GM21528 (cell line): ENCODE data around the gene ITPRIPL1.

Experiments used
- ATAC-seq: cut with Tn5 transposase; IDR thresholded peaks from one replicate; pipeline ENCODE4 v1.9.1; 2021; ENCODE audit warnings: mild to moderate bottlenecking, moderate library complexity; ENCODE audit not compliant: unreplicated experiment, low FRiP score

Gene ITPRIPL1

DNA sequence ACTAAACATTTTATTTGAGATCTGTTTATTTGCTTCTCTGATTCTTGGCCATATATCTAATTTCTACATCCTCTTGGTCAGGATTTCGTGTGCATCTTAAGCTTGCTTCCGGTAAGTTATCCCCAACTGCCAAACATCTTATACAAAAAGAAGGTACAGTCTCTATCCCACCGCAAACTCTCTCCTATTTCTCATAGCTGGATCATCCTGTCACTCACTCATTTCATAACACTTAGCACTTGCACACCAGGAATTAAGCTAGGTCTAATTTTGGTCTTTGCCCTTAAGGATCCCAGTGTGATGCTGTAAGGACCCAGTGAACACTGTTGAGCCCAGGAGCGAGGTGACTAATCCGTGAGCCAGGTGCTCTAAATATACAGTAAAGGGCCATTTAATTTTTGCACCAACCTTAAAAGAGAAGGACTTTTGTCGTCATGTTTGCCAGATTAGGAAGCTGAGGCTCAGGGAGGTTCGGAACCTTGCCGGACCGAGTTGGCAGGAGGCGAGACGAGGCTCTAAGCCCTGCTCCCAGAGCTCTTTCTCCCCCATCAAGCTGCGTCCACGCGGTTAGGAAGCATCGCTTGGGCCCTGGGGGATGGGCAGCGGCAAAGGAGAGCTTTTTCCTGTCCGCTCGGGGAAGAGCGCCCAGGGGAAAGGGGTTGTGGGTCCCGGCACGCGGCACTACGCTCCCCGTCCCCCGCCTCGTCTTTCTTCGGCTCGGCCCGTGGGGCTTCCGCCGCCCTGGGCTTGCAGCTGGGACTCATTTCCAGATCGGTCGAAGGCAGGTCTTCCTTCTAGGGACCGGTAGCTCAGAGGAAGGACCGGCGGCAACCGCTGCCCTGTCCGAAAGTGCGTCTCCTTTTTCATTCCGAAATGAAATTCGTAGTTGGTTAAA is 4.1 kb upstream of the ITPRIPL1 start:
- peak; percentile 30 for ATAC-seq

DNA sequence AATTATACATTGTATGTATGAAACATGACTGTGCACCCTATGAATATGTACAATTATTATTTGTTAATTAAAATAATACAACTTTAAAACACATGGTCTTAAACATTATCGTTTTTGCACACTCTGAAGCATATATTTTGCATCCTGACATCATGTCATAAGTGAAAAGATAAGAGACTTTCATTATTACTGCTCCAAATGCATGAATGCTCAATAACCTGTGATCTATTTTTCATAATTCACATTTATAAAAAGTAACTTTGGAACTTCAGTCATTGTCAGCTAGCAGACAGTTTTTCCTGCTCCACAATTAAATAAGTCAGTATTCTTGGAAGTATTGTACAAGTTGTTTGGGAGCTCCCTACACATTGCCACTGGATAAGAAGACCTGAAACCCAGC is 1.3 kb upstream of the ITPRIPL1 start:
- no peak for ATAC-seq

DNA sequence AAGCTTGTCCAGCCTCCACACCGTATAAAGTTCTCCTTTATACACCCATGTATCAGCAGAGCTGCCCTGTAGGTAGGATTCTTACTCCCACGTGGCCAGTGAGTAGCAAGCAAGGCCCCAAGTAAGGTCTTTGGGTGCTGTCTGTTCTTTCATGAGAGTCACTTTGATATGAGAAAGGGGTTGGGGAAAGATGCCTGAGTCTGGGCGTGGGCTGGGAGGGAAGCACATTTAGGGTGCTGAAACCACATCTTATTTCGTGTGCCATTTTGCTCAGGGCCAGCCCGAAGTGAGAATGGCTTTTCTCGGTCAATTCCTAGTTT is 436 bp upstream of the ITPRIPL1 start:
- ATAC-seq: no peak

DNA sequence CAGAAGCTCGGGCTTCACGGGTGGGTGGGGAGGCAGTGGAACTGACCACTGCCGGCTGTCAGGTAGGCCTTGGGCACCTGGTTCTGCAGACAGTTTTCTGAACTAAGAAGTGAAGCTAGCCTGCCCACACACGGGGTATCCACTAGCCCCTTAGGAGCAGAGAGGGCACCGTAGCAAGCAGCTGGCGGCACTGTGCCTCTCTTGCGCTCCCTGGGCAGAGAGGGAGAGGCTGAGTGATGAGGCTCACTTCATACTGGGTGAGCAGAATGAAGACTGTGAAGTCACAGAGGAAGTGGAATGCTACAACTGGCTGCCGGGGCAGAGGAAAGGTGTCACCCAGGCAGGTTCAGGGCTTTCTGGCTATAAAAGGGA is 753 bp downstream of the ITPRIPL1 start:
- no peak for ATAC-seq

DNA sequence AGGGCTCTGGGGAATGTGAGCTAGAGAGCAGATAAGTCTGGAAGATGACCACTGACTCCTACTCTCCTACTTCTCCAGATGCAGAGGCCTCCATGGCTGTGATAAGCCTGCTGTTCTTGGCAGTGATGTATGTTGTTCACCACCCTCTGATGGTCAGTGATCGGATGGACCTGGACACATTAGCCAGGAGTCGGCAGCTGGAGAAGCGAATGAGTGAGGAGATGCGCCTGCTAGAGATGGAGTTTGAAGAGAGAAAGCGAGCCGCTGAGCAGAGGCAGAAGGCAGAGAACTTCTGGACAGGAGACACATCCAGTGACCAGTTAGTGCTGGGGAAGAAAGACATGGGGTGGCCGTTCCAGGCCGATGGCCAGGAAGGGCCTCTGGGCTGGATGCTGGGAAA is 1.4 kb downstream of the ITPRIPL1 start:
- no peak for ATAC-seq

DNA sequence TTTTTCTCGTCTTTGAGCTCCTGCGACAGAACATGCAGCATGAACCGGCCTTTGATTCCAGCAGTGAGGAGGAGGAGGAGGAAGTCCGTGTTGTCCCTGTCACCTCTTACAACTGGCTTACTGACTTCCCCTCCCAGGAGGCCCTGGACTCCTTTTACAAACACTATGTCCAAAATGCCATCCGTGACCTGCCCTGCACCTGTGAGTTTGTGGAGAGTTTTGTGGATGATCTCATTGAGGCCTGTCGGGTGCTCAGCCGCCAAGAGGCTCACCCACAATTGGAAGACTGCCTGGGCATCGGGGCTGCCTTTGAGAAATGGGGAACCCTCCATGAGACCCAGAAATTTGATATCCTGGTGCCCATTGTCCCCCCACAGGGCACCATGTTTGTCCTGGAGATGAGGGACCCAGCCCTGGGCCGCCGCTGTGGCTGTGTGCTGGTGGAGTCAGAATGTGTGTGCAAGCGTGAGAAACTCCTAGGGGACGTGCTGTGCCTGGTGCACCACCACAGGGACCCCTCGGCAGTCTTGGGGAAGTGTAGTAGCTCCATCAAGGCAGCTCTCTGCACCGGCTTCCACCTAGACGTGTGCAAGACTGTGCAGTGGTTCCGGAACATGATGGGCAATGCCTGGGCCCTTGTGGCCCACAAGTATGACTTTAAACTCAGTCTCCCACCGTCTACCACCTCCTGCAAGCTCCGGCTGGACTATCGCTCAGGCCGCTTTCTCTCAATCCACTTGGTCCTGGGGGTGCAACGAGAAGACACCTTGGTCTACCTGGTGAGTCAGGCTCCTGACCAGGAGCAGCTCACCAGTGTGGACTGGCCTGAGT is 2.1 kb downstream of the ITPRIPL1 start:
- no peak for ATAC-seq

DNA sequence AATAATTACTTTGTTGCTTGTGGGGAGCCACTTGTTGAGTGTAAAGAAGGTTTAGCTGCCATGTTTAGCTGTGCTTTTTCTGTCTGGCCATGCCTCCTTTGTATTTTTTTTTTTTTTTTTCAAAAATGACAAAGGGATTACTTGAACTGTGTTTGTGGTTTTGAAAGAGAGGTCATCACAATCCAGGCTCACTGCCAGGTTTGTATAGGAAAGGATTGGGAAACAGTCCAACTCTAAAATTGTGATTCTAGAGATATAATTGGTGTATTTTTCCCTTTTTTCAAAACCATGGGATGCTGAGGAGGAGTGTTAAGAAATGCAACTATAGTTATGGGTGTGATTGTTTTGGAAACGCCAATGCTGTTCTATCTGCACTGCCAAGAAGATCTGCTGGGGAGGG is 4.3 kb downstream of the ITPRIPL1 start:
- ATAC-seq: no peak

DNA sequence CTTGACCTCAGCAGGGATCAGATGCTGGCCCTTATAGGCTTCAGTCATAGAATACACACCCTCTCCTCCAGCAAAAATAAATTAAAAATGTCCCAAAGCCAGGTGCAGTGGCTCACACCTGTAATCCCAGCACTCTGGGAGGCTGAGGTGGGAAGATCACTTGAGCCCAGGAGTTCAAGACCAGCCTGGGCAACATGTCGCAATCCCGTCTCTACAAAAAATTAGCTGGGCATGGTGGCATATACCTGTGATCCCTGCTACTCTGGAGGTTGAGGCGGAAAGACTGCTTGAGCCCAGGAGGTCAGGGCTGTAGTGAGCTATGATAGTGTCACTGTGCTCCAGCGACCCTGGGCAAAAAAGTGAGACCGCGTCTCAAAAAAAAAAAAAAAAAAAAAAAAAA is 4.8 kb downstream of the ITPRIPL1 start:
- ATAC-seq: no peak

DNA sequence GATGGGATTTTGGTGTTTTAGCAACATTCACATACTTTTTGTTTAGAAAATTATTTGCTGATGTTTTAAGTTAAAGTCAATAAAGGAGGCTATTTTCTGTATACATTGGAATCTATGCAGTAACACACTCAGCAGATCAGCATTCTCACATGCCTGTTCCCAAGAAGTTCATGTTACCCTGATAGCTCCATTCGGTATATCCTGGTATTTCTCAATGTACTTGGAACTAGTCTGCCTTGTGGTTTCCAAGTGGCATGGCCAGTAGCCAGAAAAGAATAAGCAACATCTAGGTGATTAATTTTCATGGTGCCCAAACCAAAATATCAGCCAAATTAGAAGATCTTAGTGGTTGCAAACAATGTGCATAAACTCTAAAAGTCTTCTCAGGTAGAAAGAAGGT is 5.3 kb downstream of the ITPRIPL1 start:
- ATAC-seq: no peak

DNA sequence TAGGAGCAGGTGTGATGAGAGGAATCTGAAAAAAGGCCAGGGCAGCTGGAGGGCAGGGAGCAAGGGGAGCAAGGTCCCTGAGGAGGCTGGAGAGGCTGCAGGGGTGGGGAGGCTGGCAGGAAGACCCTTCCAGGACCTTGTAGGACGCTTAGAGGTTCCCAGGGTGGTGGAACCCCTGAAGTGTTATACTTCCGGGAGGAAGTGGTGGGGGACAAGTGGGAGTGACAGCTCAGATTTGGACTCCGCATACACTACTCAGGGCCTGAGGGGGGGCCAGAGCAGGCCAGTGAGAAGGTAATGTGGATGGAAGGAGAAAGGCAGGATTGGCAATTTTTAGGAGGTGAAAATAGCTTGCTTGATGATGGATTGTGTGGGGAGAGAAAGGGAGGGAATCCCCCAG is 8.6 kb downstream of the ITPRIPL1 start:
- no peak for ATAC-seq

DNA sequence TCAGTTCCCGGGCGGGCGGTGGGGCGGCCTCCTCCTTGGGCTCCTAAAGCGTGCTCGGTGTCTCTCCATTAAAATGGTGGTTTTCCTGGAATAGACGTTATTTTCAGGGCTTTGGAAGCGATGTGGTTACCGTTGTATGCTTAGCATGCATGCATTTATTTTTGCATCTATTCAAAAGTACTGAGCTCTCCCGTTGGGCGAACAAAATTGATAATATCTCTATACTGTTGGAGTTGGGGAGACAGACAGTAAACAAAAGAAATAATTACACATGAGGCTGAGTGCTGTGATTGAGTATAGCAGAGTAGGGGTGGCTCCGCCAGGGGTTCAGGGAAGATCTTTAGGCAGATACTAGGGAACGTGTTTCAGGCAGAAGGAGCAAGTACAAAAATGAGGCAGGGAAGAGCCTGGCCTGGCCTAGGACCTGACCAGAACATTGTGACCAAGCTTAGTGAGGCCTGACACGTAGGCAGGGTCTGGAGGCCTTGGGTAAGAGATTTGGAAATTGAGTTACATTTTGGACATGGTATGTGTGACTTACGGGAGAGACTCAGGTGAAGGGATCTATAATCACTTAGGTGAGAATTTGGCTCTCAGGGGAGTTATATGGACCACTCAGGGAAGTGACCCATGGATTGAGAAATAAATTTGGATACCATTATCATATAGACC is 11.1 kb downstream of the ITPRIPL1 start:
- ATAC-seq: peak; percentile 9

DNA sequence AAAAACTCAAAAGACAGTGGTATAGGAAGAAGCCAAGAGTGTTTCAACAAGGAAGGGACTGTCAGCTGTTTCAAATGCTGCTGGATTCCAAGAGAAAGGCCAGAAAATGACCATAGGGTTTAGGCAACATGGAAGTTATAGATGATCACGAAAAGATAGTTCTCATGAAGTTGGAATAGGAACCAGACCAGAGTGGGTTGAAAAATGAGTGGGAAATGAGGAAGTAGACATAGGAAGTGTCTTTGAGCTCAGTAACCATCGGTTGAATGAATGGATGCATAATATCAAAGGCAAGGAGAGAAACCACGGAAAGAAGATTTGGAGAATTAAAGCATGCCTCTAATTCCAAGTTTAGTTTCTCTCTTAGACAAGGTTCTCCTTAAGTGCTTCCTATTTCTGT is 11.8 kb downstream of the ITPRIPL1 start:
- no peak for ATAC-seq

DNA sequence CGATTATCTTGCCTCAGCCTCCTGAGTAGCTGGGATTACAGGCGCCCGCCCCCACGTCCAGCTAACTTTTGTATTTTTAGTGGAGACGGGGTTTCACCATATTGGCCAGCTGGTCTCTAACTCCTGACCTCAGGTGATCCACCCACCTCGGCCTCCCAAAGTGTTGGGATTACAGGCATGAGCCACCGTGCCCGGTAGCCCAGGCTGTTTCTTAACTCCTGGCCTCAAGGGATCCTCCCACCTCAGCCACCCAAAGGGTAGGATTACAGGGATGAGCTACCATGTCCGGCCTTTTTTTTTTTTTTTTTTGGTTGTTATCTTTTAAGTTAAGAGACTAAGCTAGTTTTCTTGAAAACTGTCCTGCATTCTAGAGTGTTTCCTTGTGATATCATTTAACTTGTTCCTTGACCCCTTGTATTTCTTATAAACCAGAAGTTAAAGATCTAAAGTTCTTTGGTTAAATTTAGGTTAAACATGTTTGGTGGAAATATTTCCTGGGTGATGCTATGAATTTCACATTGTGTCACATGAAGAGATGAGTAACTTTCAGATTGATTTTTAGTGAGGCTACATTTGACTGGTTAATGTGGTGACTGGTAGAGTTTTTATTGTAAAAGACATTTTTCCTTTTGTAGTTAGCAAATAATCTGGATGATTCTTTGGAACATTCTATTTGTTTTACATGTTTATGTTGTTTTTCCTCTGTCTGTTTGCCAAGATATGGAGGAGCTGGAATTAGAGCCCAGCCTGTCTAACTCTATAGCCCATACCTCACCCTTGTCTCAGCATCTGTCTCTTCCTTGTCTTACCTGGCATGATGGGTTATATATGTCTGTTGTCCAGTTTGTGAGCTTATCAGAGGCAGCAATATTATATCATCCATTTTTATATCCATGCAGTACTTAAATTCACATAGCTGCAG is 15.6 kb downstream of the ITPRIPL1 start:
- no peak for ATAC-seq

DNA sequence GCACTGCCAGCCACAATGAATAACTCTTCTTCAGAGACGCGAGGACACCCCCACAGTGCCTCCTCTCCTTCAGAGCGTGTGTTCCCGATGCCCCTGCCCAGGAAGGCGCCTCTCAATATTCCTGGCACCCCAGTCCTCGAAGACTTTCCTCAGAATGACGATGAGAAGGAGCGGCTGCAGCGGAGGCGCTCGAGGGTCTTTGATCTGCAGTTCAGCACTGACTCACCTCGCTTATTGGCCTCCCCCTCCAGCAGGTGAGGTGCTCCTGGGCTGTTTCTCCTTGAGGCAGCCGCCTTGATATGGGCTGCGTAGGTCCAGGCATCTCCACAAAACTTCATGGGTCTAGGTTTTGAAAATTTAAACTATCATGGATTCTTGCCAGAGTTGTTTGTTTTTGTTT is 16.5 kb downstream of the ITPRIPL1 start:
- ATAC-seq: no peak

DNA sequence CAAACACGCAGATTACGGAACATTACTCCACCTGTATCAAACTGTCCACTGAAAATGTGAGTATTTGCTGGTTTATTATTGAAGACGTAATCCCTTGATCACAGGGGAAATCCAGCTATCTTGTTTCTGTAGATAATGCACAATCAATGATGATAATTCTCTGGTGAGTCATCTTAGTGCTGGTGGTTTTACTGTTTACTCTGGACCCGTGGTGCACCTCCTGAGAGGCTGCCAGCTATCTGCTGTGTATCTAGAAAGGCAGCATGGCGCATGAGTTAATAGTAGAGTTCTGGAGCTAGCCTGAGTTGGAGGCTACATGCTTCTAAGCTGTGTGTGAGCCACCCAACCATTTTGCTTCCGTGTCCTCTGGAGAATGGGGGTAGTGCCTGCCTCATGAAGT is 17.0 kb downstream of the ITPRIPL1 start:
- ATAC-seq: no peak

DNA sequence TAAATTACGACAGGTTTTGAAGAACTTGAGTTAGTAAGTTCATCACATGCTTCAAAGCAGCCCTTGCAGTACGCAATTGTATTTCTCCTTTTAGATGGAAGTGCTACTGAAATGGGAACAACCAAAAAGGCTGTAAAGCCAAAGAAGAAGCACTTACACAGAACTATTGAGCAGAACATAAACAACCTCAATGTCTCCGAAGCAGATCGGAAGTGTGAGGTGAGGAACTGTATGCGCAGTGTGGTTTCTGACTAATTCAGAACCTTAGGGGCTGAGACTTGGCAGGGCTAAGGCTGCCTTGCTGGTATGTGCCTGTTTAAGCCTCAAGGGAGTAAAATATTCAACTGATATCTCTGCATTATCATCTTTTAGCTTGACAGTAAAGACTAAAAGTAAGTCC is 18.9 kb downstream of the ITPRIPL1 start:
- peak; percentile 79 for ATAC-seq

DNA sequence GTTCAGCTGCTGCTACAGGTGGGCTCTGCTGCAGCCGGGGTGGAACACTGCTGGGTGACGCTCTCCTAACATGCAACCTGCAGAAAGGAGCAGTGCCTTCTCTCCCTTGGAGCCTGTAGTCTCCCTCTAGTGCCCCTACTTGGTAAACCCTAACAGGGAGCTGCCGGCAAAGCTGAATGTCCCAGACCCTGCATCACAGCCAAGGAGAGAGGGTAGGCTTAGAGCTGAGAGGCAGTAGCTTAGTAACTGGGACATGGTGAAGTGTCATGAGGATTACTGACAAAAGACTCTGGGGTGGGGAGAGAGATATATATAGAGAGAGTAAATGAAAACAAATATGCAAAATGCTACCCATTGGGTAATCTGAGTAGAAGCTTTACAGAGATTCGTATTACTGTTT is 20.3 kb downstream of the ITPRIPL1 start:
- ATAC-seq: no peak

DNA sequence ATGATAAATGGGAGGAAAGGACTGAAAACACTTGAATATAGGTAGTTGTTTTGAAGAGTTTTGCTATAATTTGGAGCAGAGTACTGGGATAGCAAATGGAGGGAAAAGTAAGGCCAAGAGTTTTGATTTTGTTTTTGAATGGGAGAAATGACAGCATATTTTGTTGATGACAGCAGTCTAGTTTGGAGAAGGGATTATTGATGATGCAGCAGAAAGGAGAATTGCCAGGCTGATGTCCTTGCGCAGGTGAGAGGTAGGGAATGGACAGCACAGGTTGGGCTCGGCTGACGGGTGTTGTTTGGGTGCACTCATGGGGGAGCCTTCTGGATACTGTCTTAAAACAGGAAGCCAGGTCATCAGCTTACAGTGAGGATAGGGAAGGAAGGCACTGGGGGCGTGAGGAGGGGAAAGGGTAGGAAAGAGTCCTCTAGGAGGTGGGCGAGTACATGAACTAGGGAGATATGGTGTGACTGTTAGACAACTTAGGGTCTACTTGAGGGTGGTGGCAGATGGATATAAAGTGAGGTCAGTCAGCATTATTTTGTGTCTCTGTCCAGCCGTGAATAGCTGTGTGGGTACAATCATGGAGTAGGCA is 20.8 kb downstream of the ITPRIPL1 start:
- ATAC-seq: no peak

DNA sequence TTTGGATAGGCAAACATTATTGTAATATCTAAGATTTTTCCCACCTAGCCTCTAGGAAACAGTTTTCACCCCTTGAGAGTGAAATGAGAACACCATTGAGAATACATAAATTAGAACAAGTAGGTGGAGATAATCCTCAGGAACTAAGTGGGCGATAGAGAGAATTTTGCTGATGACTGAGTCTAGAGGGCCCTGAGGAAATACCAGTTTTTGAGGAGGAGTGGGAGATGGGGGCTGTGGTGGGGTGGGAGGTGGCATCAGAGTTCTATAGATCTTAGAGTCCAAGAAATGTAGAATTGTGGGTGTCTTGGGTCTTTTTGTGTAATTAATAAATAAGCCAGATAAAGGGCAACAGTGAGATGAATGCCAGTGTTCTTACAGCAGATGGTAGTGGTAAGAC is 22.3 kb downstream of the ITPRIPL1 start:
- no peak for ATAC-seq

DNA sequence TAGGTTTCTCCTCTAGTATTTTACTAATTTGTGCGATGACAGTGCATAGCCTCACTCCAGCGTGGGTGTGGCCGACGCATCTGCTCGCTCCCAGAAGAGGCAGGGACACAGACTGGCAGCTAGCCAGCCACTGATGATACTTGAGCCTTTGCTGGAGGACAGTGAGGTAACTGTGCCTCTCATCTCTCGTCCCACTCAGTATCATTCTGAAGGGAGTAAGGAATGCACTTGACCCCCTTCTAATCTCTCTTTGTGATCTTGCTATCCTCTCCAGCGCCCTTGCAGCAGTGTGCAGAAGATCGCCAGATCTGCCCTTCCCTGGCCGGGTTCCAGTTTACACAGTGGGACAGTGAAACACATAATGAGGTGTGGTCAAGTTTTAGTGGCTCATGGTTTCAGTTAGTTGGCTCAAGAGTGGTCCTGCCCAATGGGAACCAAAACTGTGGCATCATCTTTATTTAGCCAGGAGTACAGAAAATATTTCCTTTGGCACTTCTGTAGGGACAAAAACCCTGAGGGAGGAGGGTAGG is 28.0 kb downstream of the ITPRIPL1 start:
- no peak for ATAC-seq
